Stimulated activated CD4-positive, alpha-beta T cell treated with anti-CD3 and anti-CD28 coated beads, Interleukin-12 subunit alpha, Interleukin-12 subunit beta, amount 100 ng/mL, for 48 hours (primary cell): ENCODE measurements around the gene FDXR.

Experiments
- DNase-seq, 3 donors: peaks; one replicate each; pipeline ENCODE4 v3.0.0-alpha.2; 2020; ENCODE audit warnings: low read depth in 2 of 3, low spot score in 1 of 3

FDXR gene

DNA sequence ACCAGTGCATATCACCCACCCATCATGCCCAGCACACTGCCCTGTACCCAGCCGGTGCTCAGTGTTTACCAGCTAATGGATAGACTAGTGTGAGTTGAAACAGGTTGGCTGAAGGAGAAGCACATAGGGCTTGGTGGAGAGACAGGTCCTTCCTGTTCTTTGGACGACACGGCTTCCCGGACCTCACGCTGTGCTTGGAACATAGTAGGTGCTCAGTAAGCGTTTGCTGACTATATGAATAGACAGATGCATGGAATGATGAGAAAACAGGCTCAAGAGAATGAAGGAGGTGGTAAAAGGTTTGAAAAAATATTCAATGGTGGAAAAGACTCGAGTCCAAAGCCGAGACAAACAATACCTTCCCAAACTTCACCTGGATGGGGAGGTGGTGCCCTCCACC lies 27.4 kb upstream of the FDXR start:
- DNase-seq, result no peak

DNA sequence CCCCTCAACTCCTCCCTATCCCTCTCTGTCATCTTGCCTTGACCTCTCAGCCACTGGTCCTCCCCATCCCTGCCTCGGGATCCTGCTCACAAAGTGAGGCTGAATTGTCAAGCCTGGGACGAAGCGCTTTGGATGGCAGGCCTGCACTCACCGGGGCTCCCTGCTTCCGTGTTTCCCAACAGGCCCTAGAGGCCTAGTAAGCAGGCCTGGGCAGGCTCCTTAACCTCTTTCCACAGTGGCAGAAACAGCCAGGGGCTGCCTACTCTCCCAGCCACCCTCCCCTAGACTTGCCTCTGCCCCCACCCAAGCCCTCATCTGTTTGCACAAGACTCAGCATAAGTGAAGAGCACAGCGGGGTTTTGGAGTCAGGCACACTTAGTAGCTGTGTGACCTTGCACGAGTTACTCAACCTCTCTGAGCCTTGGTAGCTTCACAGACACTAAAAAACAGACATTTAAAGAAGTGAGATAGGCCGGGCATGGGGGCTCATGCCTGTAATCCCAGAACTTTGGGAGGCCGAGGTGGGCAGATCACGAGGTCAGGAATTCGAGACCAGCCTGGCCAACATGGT lies 25.7 kb upstream of the FDXR start:
- no peak for DNase-seq

DNA sequence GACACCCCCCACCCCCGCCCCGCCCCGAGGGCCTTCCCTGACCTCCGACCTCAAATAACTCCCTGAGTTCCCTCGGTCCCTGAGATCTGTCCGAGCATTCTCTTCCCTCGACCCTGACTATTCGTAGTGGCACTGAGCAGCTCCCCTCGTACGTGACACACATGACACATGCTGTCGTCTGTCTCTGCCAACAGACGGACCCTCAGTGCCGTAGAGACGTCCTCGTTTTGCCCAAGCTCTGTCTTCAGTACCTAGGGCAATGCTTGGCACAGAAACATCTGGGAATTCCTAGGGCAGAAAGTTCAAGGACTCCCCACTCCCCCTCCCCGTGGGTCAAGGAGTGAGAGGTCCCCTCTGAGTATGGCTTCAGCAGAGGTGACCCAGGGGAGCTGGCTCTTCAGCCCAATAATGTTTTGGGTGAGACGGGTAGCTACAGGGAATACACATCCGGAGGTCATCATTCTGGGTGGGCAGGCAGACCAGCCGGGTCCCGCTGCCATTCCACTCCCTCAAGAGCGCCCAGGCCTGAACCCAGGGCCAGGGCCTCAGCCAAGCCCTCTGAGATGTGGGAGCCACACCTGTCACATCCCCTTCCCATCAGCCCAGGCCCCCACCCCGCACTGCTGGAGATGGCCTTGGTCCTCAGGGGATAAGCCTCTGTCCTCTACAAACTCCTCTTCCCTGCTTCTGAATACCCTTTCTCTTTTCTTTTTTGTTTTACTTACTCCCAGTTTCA lies 21.3 kb upstream of the FDXR start:
- no peak for DNase-seq

DNA sequence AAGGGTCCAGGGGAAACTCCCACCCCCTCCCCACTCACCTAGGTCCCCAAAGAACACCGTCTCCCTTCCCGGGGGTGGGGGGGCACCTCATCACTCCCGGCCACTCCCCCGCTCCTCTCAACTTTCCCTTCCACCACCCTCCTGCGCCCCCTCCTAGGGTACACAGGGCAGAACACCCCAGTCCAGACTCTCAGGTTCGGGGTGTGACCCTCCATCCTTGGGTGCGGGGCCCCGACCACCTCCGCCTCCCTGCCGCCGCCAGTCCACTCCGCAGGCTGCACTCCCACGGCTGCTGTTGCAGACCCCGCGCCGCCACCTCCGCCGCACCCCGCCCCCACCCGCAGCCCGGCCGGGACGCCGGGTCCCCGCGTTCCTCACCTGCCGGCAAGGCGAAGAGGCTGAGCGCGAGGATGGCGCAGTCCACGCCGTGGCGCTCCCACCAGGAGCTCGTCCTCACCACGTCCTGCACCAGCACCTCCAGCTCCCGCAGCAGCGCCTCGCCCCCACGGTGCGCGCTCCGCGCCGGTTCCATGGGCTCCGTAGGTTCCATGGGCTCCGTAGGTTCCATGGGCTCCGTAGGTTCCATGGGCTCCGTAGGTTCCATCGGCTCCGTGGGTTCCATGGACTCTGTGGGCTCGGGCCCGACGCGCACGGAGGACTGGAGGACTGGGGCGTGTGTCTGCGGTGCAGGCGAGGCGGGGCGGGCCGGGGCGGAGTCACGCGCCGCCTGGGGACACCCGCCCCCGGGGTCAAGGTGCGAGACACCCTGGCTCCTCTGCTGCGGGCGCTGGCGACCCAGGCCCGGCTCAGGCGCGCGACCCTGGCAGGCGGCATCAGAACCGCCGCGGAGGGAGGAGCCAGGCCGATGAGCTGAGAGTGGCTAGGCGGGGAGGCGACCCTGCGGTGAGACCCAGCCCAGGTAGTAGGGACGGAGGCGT lies 20.4 kb upstream of the FDXR start, which contains the start of gene FADS6:
Gene FADS6 (minus strand): TSS at position 660 of the 938 bp plus-strand sequence. CDS start 38 bp downstream, at position 622.
- DNase-seq, result no peak

DNA sequence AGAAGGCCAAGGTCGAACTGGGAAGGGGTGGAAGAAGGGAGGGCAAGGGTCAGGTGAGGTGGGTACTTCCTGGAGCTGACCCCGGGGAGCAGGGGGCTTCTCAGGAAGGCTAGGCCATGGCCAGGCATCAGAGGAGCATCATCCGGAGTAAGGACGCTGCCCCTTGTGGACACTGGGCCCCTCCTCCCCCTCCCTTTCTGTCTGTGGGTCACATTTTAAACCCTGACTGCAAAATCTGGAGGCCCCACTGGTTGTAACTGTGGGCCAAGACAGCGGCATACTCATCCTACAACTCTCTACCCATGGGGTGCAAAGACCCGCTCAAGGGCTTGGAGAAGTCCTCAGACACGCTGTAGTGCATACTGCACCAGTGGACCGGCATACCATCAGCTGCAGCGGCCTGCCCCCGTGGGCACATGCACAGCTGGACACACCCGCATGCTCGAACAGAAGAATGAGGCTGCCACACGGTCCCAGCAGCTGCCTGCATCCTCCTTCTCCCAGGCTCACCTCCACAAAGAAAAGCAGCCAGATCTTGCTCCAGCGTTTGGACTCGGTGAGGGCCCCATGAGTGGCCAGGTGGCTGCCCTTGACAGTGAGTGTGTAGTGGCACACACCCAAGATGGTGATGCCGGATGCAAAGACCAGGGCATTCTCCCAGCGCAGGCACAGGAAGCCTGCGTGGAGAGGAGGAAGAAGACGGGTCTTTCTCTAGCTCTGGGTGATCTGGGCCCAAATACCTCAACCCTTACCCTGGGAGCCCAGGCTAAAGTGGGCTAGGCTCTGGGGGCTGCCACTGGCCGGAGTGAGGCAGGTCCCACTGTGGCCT lies 19.4 kb upstream of the FDXR start:
- no peak for DNase-seq

DNA sequence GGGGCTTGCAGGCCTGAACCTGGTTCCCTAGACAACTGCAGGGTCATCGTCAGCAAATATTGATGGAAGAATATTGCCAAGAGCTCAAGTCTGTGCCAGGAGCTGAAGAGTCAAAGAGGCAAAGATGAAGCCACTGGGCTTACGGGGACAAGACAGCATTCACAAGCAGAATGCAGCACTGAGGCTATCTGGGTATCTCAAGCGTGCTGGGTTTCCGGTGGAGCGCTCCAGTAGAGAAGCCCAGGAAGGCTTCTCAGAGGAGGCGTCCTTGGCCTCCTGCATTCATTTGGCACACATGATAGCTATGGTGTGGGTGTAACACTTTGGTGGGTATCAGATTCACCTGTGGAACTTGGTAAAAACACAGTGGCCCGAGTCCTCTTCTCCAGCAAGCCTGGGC lies 17.8 kb upstream of the FDXR start:
- no peak for DNase-seq

DNA sequence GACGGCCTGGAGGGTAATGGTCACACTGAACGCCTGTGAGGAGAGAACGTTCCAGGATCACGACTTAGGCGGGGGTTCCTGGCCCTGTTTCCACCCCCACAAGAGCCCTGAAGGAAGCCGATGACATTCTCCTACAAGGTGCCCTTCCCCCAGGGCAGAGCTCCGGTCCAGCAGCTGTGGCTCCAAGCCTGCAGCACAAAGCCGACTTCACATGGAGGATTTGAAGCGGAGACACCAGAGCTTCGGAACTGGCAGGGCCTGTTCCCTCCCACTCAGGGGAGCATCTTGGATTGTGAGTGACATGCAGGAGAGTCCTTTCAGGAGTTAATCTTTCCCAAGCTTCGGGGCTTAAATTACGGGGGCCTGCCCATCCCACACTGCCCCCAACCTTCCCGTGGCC lies 15.7 kb upstream of the FDXR start:
- no peak for DNase-seq

DNA sequence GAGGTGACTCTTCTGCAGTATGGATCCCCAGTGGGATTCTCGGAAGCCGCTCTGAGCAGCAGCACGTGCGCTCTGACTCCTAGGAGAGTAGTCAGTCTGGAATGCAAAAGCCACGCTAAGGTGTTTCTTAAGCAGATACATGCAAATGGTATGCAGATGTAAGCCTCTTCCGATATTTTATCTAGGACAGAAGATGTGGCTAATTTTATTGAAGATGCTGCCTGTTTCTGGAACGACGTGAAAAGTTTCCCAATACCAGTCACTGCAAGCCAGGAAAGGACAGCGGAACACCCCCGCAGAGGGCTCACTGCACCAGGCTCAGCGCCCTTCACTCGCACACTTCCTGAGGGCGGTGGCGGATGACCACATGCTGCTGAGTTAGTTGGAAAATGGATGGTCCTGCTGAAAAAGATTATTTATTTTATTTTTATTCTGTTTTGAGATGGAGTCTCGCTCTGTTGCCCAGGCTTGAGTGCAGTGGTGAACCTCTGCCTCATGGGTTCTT lies 10.5 kb upstream of the FDXR start:
- DNase-seq, result no peak

DNA sequence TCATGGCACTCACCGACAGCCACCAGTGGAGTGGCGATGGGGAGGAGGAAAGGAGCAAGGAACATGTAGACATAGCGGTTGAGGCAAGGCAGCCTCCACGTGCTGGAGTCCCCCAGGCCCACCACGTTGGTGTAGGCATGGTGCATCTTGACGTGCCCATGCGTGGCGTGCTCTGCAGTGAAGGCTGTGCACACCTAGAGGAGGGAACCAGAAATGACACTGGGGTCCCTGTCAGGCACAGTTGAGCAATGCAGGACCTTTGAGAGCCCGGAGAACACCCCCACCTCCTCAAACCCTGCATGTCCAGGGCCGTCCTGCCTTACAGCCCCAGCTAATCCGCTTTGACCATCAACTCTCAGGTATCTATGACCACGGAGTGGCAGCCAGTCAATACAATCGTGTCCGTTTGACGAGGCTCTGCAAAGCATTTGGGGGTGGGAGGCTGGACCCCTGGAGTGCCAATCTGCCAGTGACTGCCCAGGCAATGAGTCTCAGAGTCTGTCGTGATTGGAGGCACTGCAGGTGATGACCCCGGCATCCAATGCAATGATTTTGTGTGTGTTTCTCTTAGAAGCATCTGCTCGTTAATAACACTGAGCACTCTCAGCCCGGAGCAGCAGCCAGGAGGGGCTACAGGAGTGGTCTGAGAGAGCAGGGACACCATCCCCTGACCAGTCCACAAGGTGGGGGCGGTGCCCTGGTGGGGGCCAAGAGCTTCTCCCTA lies 9.9 kb upstream of the FDXR start:
- no peak for DNase-seq

DNA sequence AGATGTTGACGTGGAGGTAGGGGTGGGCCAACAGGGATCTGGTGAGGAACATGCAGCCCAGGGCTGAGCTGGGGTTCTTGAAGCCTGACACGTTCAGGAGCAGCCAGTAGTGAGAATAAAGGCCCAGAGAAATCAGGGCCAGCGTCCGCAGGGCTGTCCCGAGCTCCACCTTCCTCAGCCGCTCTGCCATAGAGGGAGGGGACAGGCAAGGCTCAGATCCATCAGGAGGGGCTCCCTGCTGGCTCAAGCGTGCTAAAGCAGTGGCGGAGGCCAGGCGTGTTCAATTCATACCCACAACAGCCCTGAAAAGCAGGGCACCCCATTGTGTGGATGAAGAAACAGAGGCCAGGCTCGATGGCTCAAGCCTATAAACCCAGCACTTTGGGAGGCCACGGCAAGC lies 8.3 kb upstream of the FDXR start:
- no peak for DNase-seq

DNA sequence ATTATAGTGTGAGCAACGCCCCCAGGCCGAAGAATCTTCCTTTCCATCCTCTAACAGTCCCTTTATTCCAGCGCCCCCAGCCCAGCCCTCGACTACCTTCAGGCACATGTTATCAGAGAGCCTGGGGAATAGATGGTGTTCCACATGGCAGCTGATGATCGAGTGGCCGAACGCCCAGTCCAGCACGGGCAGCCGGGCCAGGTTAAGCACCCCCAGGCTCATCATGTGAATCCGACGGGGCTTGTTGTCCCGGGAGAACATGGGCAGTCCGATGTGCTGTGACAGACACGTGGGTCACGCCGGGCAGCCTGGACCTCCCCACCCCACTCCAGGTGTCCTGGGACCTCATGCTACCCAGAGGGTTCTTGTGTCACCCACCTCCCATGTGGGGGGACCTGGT lies 6.5 kb upstream of the FDXR start:
- DNase-seq, result no peak

DNA sequence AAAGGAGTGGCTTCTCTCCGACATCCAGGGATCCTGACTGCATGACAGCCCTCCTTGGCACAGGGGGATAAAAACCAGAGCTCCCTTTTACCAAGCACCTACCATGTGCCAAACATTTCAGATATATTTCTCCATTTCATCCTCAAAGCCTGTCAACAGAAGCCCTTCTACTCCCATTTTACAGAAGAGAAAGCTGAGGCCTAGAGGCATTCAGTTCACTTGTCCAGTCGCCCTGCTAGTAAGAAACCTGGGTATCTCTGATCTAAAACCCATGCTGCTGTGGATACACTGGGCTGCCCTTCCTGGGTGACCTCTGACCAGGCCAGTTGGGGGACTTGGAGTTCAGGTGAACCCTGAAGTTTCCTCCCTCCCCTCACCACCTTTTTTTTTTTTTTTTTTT lies 5.9 kb upstream of the FDXR start:
- DNase-seq, result no peak

DNA sequence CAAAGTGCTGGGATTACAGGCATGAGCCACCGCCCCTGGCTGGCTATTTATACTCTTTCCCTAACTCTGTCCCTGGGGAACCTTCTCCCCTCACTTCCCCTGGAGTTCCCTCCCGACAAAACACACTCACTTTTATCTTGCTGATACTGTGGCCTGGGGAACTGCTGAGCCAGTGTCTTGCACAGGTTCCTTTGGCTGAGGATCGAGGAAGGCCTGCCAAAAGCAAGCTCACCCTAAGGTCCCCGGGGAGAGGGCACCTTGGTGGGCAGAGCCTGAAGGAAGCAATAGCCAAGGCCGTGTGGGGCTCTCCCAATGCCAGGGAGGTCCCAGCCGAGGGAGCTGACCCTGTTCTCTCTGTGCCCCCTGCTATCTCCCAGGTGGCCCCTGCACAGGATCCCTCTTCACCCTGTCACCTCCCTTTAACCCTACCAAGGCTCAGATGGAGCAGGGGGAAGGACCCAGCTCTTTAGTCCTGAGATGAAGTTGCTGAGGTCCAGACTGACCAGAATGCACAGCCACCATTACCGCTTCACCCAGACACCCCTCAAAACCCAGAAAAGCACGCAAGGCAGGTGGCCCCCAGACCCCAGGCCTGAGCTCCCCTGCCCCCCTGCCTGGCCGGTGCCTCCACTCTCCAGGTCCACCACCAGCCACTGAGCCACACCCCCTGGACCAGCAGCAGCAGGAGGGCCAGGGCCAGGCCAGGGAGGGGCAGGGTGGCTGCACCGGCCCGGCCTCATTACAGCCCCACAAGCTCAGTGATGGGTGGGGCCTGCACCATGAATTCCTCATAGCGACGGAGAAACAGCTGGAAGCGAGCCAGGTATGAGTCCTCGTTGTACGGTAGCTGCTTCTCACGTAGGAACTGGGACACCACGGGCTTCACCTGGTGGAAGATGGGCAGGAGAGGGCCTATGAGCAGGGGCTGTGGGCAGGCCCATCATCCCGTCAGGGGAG lies 5.1 kb upstream of the FDXR start:
- no peak for DNase-seq

DNA sequence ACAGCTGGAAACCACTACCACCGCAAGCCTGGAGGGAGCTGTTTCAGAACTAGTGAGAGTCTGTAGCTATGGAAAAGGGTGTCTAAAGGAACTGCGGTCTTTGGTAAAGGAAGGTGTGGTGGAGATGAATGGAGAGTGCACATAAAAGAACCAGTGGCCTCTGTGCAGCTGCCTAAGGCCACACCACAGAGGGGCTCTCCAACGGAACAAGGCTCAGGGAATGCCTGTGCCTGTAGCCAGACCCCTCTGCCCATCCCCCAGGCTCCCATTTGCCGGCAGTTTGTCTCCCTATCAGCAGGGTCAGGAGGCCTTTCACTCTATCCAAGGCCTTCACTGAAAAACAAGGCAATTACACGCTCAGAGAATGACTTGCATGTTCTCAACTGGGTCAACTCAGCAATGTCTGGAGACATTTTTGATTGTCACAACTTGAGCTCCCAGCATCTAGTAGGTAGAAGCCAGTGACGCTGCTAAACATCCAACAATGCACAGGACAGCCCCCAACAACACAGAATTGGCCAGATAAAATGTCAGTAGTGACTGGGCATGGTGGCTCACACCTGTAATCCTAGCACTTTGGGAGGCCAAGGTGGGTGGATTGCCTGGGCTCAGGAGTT lies 3.3 kb upstream of the FDXR start:
- DNase-seq, result no peak

DNA sequence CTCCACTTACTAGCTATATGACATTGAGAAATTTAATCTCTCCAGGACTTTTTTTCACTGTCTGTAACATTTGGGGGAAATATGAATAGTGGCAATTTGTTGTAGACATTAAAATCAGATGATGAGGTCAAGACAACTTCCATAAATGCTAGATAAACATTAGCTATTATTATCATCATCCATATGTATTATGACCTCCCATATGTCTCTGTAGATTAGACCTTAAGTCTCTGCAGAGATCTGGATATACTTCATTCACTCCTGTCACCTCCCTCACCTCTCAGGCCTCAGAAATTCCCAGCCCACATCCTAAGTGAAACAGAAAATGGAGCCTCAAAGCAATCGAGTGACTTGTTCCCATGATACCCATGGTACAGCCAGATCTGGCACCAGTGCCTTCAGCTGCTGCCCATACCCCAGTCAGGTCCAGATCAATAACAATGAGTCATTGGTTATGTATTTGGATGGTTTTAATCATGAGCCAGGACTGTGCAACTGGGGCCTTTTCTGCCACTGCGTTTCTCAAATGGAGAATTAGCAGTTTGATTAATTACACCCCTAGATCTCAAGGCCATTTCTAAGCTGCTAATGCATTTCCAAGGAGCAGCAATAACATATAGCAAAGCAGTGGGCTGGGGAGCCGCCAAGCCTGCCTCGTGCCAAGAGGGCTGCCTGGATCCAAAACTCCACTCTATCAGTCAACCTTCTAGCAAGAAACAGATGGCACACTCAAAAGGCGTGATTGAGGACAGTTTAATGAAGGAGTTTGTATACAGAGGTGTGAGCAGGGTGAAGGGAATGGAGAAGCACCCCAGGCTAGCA lies 2.6 kb upstream of the FDXR start:
- DNase-seq, result no peak

DNA sequence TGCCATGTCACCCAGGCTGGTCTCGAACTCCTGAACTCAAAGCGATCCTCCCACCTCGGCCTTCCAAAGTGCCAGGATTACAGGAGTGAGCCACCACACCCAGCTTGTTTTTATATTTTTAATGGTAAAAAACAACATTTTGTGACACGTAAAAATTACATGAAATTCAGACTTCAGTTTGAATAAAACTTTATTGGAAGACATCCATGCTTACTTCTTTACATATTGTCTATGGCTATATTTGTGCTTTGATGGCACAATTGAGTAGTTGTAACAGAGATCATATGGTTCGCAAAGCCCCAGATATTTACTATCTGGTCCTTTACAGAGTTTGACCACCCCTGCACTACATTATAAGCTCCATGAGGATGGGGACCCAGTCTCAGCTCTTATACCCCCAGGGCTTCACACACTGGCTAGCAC lies 1.8 kb upstream of the FDXR start:
- DNase-seq, result no peak

DNA sequence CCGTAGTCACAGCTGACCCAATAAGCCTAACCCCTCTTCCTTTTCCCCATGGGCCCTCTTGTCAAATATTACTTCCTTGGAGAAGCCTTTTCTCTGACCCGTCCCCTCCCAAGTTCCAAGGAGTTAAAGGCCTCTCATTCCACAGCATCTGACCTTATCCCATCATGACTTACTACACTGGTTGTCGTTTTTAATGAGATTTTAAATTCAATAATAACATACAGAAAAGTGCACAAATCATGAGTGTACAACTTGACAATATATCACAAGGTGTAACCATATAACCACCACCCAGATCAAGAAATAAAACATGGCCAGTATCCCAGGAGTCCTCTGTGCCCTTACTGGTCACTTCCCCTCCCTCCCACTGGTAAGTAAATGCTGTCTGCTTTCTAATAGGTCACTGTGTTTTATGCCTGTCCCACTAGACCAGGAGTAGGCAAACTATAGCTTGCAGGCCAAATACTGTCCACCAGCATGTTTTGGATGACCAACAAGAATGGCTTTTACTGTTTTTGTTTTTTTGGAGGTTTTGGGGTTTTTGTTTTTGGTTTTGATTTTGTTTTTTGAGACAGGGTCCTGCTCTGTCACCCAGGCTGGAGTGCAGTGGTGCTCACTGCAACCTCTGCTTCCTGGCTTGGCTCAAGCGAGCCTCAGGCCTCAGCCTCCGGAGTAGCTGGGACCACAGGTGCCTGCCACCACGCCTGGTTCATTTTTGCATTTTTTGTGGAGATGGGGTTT lies 1.2 kb upstream of the FDXR start:
- no peak for DNase-seq
